NB4 (cell line): ENCODE data around the gene TLNRD1.

Experiments
- DNase-seq: peaks from one replicate; pipeline ENCODE4 v3.0.0; 2010; ENCODE audit warnings: low read depth
- H3K4me3 ChIP-seq: one replicate; pipeline ENCODE4 v1.5.1; 2011; ENCODE audit warnings: mild to moderate bottlenecking, low read depth, low read length, moderate library complexity
- CTCF ChIP-seq: IDR thresholded peaks from one replicate; pipeline ENCODE4 v1.5.1; 2012; ENCODE audit warnings: low read depth, low read length
- MAX ChIP-seq: IDR thresholded peaks from 2 replicates; pipeline ENCODE4 v1.6.1; 2011; ENCODE audit warnings: low read depth, low read length
- MYC ChIP-seq: IDR thresholded peaks from 2 replicates; pipeline ENCODE4 v1.6.1; 2011; ENCODE audit warnings: low read depth, low read length
- POLR2A ChIP-seq: IDR thresholded peaks from 2 replicates; pipeline ENCODE4 v1.6.1; 2011; ENCODE audit warnings: mild to moderate bottlenecking; ENCODE audit not compliant: insufficient read length; ENCODE audit errors: extremely low read depth

The TLNRD1 gene

GRCh38 chr15:80967991-80968510 lies 32.7 kb upstream of the TLNRD1 start:
- TF ChIP-seq POLR2A (no peak), MAX (no peak), MYC (no peak), CTCF (no peak)

GRCh38 chr15:80969316-80969715 lies 31.4 kb upstream of the TLNRD1 start:
- no peak overlapping the region for H3K4me3 ChIP-seq
- DNase-seq, result no peak
- TF ChIP-seq MYC, result no peak
- no peak for TF ChIP-seq CTCF
- TF ChIP-seq MAX, result no peak
- no peak for TF ChIP-seq POLR2A

More at GRCh38 chr15:80967991-80968510, 32.7 kb upstream of the TLNRD1 start:
- DNase-seq, result no peak
- H3K4me3 ChIP-seq, result no peak overlapping the region

GRCh38 chr15:80970018-80970657 lies 30.6 kb upstream of the TLNRD1 start:
- no peak overlapping the region for H3K4me3 ChIP-seq
- TF ChIP-seq CTCF (peak; percentile 67), MAX (peak; percentile 68), POLR2A (no peak), MYC (peak; percentile 78)
- peak; percentile 77 for DNase-seq

- DNase-seq, result no peak
- no peak overlapping the region for H3K4me3 ChIP-seq
- no peak for TF ChIP-seq POLR2A
- TF ChIP-seq CTCF, result no peak
Measured at GRCh38 chr15:80970658-80971057, 30.1 kb upstream of the TLNRD1 start.

- TF ChIP-seq MYC (no peak), MAX (no peak), CTCF (no peak), POLR2A (no peak)
- no peak for DNase-seq
- no peak overlapping the region for H3K4me3 ChIP-seq
Measured at GRCh38 chr15:80971143-80971542, 29.6 kb upstream of the TLNRD1 start.

- no peak overlapping the region for H3K4me3 ChIP-seq
- TF ChIP-seq MAX (no peak), POLR2A (no peak), CTCF (no peak), MYC (no peak)
Measured at GRCh38 chr15:80972276-80972675, 28.4 kb upstream of the TLNRD1 start.

More at GRCh38 chr15:80972276-80972675, 28.4 kb upstream of the TLNRD1 start:
- DNase-seq, result no peak
